Measurements from ENCODE around the gene CCL4L2. TPM values are rescaled to one million over a fixed set of nuclear protein-coding genes. Genes with fewer than 3 reads are reported as not detected.

Gene CCL4L2
- total and polyA plus RNA-seq, 2 of the 8 experiments (the other 6 are each of a cell fraction or from before 2014, with no cell fraction given), result not detected

GRCh38 chr17:36188891-36189306 is 22.0 kb upstream of the CCL4L2 start:
- WGBS, 2 experiments (ENCODE audit: extremely low coverage in 1 of 2, insufficient coverage in 1 of 2, insufficient read length in 1 of 2, insufficient replicate concordance in 2 of 2, low coverage in 1 of 2, low lambda C conversion rate in 2 of 2, missing lambda C conversion rate in 1 of 2), result 76% methylated on average over 7 of the region's 7 CpGs; no CpG with 5 or more reads in 1 of the 2 experiments
- Histone ChIP-seq H3K9me3 (ENCODE audit: insufficient read depth in 2 of 2, low read depth in 1 of 2, low read length in 1 of 2) (no peaks in the 10 kb centered on the region), H3K23me2 (ENCODE audit: low read depth, low read length) (no peaks in the 10 kb centered on the region; the same call in 1 of the 2 replicates), H3K4me1 (replicated peaks in 1 of 4; ENCODE audit: control insufficient read depth in 3 of 4, insufficient read depth in 4 of 4, low read length in 3 of 4) (peaks cover 0 to 4% (median 0%) of the 10 kb centered on the region in 4 experiments; a peak in 1 of 7 replicates), H3K4me2 (ENCODE audit: insufficient read depth in 1 of 2, low read depth in 2 of 2, low read length in 2 of 2) (no peak overlapping the region), H3K14ac (ENCODE audit: insufficient read length) (no peak overlapping the region), H2BK20ac (ENCODE audit: low read length) (no peak overlapping the region), H3K56ac (replicated peaks; ENCODE audit: insufficient read length, low read depth, low read length) (no peak overlapping the region), H4K91ac (replicated peaks; ENCODE audit: insufficient read length, low read length) (no peak overlapping the region), H3K79me2 (ENCODE audit: control insufficient read depth in 1 of 2, insufficient read depth in 2 of 2, low read length in 2 of 2) (no peaks in the 10 kb centered on the region), H3K9ac (replicated peaks in 1 of 4; ENCODE audit: extremely low read depth in 1 of 4, low read depth in 3 of 4, low read length in 3 of 4) (no peak overlapping the region), H4K20me1 (replicated peaks in 1 of 2; ENCODE audit: control insufficient read depth in 1 of 2, insufficient read depth in 2 of 2, low read length in 2 of 2) (no peaks in the 10 kb centered on the region), H3K27me3 (replicated peaks in 1 of 4; ENCODE audit: control insufficient read depth in 3 of 4, extremely low read depth in 1 of 4, insufficient read depth in 3 of 4, low read length in 3 of 4) (peaks cover 0 to under 1% (median 0%) of the 10 kb centered on the region in 4 experiments; a peak in 3 of 7 replicates), H2AK5ac (ENCODE audit: low read depth, low read length) (no peak overlapping the region), H3K36me3 (ENCODE audit: control insufficient read depth in 2 of 4, insufficient read depth in 4 of 4, low read length in 3 of 4) (no peaks in the 10 kb centered on the region), H4K8ac (ENCODE audit: extremely low read depth, insufficient read depth, low read length) (no peak overlapping the region), H2BK5ac (ENCODE audit: low read depth, low read length) (no peak overlapping the region), H3K4me3 (ENCODE audit: extremely low read depth in 1 of 4, insufficient read depth in 2 of 4, low read depth in 3 of 4, low read length in 4 of 4) (no peak overlapping the region), H2BK120ac (replicated peaks; ENCODE audit: low read depth, low read length) (no peak overlapping the region), H3K27ac (ENCODE audit: low read depth, low read length) (no peak overlapping the region), H3K79me1 (ENCODE audit: low read depth, low read length) (no peaks in the 10 kb centered on the region), H3K18ac (ENCODE audit: extremely low read depth, low read length) (no peak overlapping the region), H4K5ac (ENCODE audit: insufficient read length, low read depth, low read length) (no peak overlapping the region), H2AFZ (ENCODE audit: low read length) (no peak overlapping the region), H3K4ac (replicated peaks; ENCODE audit: insufficient read length, low read depth, low read length) (no peak overlapping the region), H2BK12ac (ENCODE audit: low read depth, low read length) (no peak overlapping the region), H2BK15ac (ENCODE audit: low read length) (no peak overlapping the region), H3K23ac (ENCODE audit: insufficient read length) (no peak overlapping the region)
- DNase-seq (ENCODE audit: low read depth in 1 of 2, low spot score in 2 of 2) (no peak), FAIRE-seq (no peak)
- POLR2A ChIA-PET (ENCODE audit: partially characterized antibody), result no interaction called here
- CTCF ChIA-PET (ENCODE audit: partially characterized antibody), result interaction anchor here (0.8 kb wide), 1 partner anchor 10 kb away, joined by 3 read pairs; no protein-coding TSS in a partner anchor
- TF ChIP-seq NRF1 (IDR thresholded peaks at IDR 0.05; ENCODE audit: low read depth, low read length), result no peak
- no peak for TF ChIP-seq HDAC6 (IDR thresholded peaks at IDR 0.05; ENCODE audit: low read depth, low read length)
- no peak for TF ChIP-seq CHD2 (IDR thresholded peaks at IDR 0.05; ENCODE audit: low read length)
- TF ChIP-seq SP4 (IDR thresholded peaks at IDR 0.05; ENCODE audit: low read length), result no peak

All from H1 (cell line).